Prostate gland (tissue), 2 donors: ENCODE results near the gene FGGY.

Experiments
- CTCF ChIP-seq, 4 experiments: fragments of 200-600 bp in 2 of 4; fragments of 450-650 bp in 2 of 4; sonication (generic) in 2 of 4; IDR thresholded peaks; 1 replicate in 3 of 4; 2 replicates in 1 of 4; pipeline ENCODE4 v1.5.1; 2016 to 2019; ENCODE audit warnings: antibody characterized with exemption in 4 of 4, mild to moderate bottlenecking in 2 of 4, moderate library complexity in 2 of 4
- POLR2A ChIP-seq: fragments of 450-650 bp; IDR thresholded peaks from one replicate; pipeline ENCODE4 v1.6.1; 2016; ENCODE audit warnings: antibody characterized with exemption, mild to moderate bottlenecking
- POLR2AphosphoS5 ChIP-seq: sonication (generic); formaldehyde crosslinking; IDR thresholded peaks from one replicate; pipeline ENCODE4 v1.6.1; 2017; ENCODE audit warnings: antibody characterized with exemption

GRCh38 chr1:59803458-59804038, 506.7 kb downstream of the FGGY start:
- no peak for TF ChIP-seq CTCF (IDR thresholded peaks at IDR 0.05)
- TF ChIP-seq POLR2A: no peak
- TF ChIP-seq POLR2AphosphoS5: no peak
